Trophoblast cell (in vitro differentiated cells and primary cell): Measurements from ENCODE around the gene KIF6.

Experiments
- DNase-seq, 2 donors: peaks; one replicate each; pipeline ENCODE4 v3.0.0-alpha.2; 2016
- H2AFZ ChIP-seq: 2 replicates; pipeline ENCODE4 v1.6.1; 2013; ENCODE audit warnings: low read length, moderate library complexity, mild to moderate bottlenecking; ENCODE audit not compliant: insufficient read depth, poor library complexity
- H2AK5ac ChIP-seq: 2 replicates; pipeline ENCODE4 v1.6.1; 2013; ENCODE audit warnings: mild to moderate bottlenecking, low read length
- H2BK120ac ChIP-seq: 2 replicates; pipeline ENCODE4 v1.6.1; 2013; ENCODE audit warnings: low read length, mild to moderate bottlenecking, moderate library complexity; ENCODE audit not compliant: insufficient read depth, poor library complexity
- H2BK12ac ChIP-seq: 2 replicates; pipeline ENCODE4 v1.6.1; 2013; ENCODE audit warnings: mild to moderate bottlenecking, low read length, moderate library complexity
- H2BK5ac ChIP-seq: 2 replicates; pipeline ENCODE4 v1.6.1; 2013; ENCODE audit warnings: low read length, low read depth, moderate library complexity, mild to moderate bottlenecking; ENCODE audit not compliant: poor library complexity
- H3K14ac ChIP-seq: 2 replicates; pipeline ENCODE4 v1.6.1; 2013; ENCODE audit warnings: mild to moderate bottlenecking, low read length
- H3K18ac ChIP-seq: 2 replicates; pipeline ENCODE4 v1.6.1; 2013; ENCODE audit warnings: mild to moderate bottlenecking, low read length
- H3K23ac ChIP-seq: 2 replicates; pipeline ENCODE4 v1.6.1; 2013; ENCODE audit warnings: low read length
- H3K27ac ChIP-seq: 2 replicates; pipeline ENCODE4 v1.5.1; 2013; ENCODE audit warnings: low read depth, mild to moderate bottlenecking, inconsistent platforms, low read length, moderate library complexity
- H3K27me3 ChIP-seq: 2 replicates; pipeline ENCODE4 v1.6.1; 2013; ENCODE audit warnings: inconsistent platforms, mild to moderate bottlenecking, low read length, moderate library complexity; ENCODE audit not compliant: insufficient read depth
- H3K36me3 ChIP-seq, 2 experiments: 1 replicate in 1 of 2; 2 replicates in 1 of 2; pipeline ENCODE4 v1.6.1; 2013; ENCODE audit warnings: low read length in 2 of 2, mild to moderate bottlenecking in 2 of 2, moderate library complexity in 1 of 2; ENCODE audit not compliant: insufficient read depth in 2 of 2, control insufficient read depth in 1 of 2
- H3K4ac ChIP-seq: 2 replicates; pipeline ENCODE4 v1.6.1; 2013; ENCODE audit warnings: low read depth, mild to moderate bottlenecking, low read length, moderate library complexity
- H3K4me1 ChIP-seq, 2 experiments: 1 replicate in 1 of 2; 2 replicates in 1 of 2; pipeline ENCODE4 v1.6.1; 2013; ENCODE audit warnings: low read length in 2 of 2, mild to moderate bottlenecking in 2 of 2, moderate library complexity in 1 of 2; ENCODE audit not compliant: insufficient read depth in 2 of 2, control insufficient read depth in 1 of 2
- H3K4me2 ChIP-seq: 2 replicates; pipeline ENCODE4 v1.6.1; 2013; ENCODE audit warnings: inconsistent platforms, mild to moderate bottlenecking, low read length, moderate library complexity
- H3K4me3 ChIP-seq: 2 replicates; pipeline ENCODE4 v1.5.1; 2013; ENCODE audit warnings: mild to moderate bottlenecking, low read depth, low read length, inconsistent platforms
- H3K79me1 ChIP-seq: one replicate; pipeline ENCODE4 v1.6.1; 2013; ENCODE audit warnings: low read length
- H3K79me2 ChIP-seq: 2 replicates; pipeline ENCODE4 v1.6.1; 2013; ENCODE audit warnings: low read length, mild to moderate bottlenecking; ENCODE audit not compliant: control insufficient read depth, insufficient read depth, poor library complexity
- H3K9ac ChIP-seq: 2 replicates; pipeline ENCODE4 v1.6.1; 2013; ENCODE audit warnings: mild to moderate bottlenecking, low read length
- H3K9me3 ChIP-seq: 2 replicates; pipeline ENCODE4 v1.6.1; 2013; ENCODE audit warnings: low read depth, mild to moderate bottlenecking, control low read depth, inconsistent platforms, low read length; ENCODE audit not compliant: insufficient read depth
- H4K12ac ChIP-seq: 2 replicates; pipeline ENCODE4 v1.6.1; 2013; ENCODE audit warnings: low read depth, mild to moderate bottlenecking, low read length, moderate library complexity
- H4K8ac ChIP-seq: 2 replicates; pipeline ENCODE4 v1.6.1; 2013; ENCODE audit warnings: low read depth, mild to moderate bottlenecking, low read length, moderate library complexity
- H4K91ac ChIP-seq: one replicate; pipeline ENCODE4 v1.6.1; 2013; ENCODE audit warnings: low read depth, mild to moderate bottlenecking, low read length, moderate library complexity
- WGBS: extraction: QIAGEN DNeasy Blood & Tissue Kit; methylation state at CpG from one replicate; pipeline ENCODE4 v1.1.7; 2013; ENCODE audit warnings: missing lambda C conversion rate; ENCODE audit not compliant: insufficient read length, insufficient coverage; ENCODE audit errors: extremely low coverage; 5-methylcytosine and 5-hydroxymethylcytosine counted together

Gene KIF6

DNA sequence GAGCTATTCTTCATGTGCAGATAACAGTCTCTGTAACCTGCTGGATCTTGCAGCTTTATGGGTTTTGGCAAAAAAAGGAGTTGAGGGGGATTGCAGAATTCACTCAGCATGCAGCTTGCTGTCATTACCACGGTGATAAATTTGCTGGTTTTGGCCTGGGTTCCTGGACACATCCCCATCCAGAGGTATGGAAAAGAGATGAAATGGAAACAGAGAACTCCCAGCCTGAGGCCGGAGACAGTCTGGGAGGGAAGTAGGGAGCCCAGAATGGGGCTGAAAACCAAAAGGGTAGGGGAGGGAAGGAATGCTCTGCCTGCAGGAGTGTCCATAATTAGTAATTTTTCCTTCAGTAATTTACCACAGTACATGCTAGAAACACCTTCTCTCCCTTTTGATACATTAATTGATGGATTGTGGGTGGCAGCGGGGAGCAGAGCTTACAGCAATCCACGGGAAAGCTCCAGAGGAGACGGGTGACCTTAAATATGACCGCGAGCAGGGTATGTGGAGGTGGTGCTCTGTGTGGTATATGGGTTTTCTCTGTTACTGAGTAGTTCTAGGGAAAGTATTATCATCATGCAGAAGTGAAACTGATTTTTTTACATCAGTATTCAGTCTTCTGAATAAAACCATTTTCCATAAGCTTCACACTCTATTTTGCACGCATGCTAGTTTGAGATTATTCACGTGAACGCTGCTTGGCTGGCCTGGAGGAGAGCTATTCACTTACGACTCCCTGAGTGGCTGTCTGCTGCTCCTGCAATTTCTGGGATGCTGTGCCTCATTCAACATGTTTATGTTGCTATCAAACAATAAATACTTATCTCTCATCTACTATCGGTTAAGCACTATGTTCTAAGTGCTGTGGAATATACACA, 336.4 kb downstream of the KIF6 start:
- Histone ChIP-seq H3K79me2 (no peaks in the 10 kb centered on the region), H3K9me3 (peaks cover 2% of the 10 kb centered on the region), H4K8ac (no peak overlapping the region), H2BK120ac (no peak overlapping the region), H4K12ac (no peak overlapping the region), H3K18ac (no peak overlapping the region), H4K91ac (no peak overlapping the region), H2BK12ac (no peak overlapping the region), H2BK5ac (no peak overlapping the region), H3K79me1 (no peaks in the 10 kb centered on the region), H3K4me3 (no peak overlapping the region), H3K9ac (no peak overlapping the region), H3K36me3 (no peaks in the 10 kb centered on the region), H3K23ac (no peak overlapping the region), H2AK5ac (no peak overlapping the region), H3K14ac (no peak overlapping the region), H3K4me1 (no peaks in the 10 kb centered on the region), H3K27ac (no peak overlapping the region), H3K4me2 (no peak overlapping the region), H2AFZ (no peak overlapping the region), H3K27me3 (no peaks in the 10 kb centered on the region), H3K4ac (no peak overlapping the region)
- WGBS = no CpG with 5 or more reads among the region's 12 CpGs
- no peak for DNase-seq

DNA sequence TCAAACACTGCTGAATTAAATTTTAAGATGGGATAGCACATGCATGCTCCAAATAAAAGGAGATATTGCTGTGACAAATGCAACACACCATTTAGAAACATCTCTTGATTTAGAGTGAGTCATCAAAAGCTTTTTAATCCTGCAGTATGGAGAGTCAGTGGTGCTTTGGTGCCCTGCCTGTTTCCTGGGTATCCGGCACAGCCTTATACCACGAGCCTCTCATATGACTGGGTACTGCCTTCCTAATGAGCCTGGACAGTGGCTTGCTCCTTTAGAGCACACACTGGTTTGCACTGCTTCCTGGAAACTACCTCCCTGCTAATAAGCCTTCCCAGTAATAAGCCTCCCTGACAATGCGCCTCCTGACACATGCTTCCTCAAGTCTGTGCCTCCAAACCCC, 337.4 kb downstream of the KIF6 start:
- H2BK12ac ChIP-seq = no peak overlapping the region
- WGBS = no CpG with 5 or more reads among the region's 3 CpGs
- no peak overlapping the region for H3K14ac ChIP-seq
- no peaks in the 10 kb centered on the region for H3K36me3 ChIP-seq
- peak overlapping the region; percentile 40 for H3K23ac ChIP-seq
- H2AFZ ChIP-seq = no peak overlapping the region
- no peak overlapping the region for H3K4me3 ChIP-seq
- no peak overlapping the region for H2BK5ac ChIP-seq
- H2BK120ac ChIP-seq = no peak overlapping the region
- no peak overlapping the region for H3K4me2 ChIP-seq
- DNase-seq = no peak
- H3K9ac ChIP-seq = no peak overlapping the region
- H3K79me2 ChIP-seq = no peaks in the 10 kb centered on the region
- H4K8ac ChIP-seq = no peak overlapping the region
- H4K12ac ChIP-seq = no peak overlapping the region
- no peak overlapping the region for H2AK5ac ChIP-seq
- H3K18ac ChIP-seq = no peak overlapping the region
- H3K27ac ChIP-seq = no peak overlapping the region
- no peak overlapping the region for H4K91ac ChIP-seq
- H3K9me3 ChIP-seq = peaks cover 2% of the 10 kb centered on the region
- H3K4me1 ChIP-seq = no peaks in the 10 kb centered on the region
- H3K79me1 ChIP-seq = no peaks in the 10 kb centered on the region
- no peak overlapping the region for H3K4ac ChIP-seq
- no peaks in the 10 kb centered on the region for H3K27me3 ChIP-seq

DNA sequence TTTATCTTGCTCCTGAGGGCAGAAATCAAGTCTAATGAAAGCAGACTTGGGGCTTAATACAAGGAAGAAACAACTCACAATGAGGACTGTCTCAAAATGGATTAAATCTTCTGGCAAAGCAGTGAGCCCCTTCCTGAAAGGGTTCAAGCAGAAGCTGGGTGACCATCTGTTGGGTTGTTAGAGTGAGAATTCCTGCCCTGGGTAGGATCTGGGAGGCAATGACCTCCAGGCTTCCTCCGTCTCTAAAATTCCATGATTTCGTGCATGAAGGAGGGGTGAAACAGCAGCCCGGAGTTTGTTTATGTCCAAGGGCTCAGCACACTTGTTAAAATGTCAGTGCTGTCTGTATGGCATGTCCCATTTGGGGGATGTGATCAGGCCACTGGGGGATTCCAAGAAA, 338.7 kb downstream of the KIF6 start:
- no peak overlapping the region for H4K8ac ChIP-seq
- no peaks in the 10 kb centered on the region for H3K4me1 ChIP-seq
- no peak overlapping the region for H3K18ac ChIP-seq
- no CpG with 5 or more reads among the region's 3 CpGs for WGBS
- H3K14ac ChIP-seq = no peak overlapping the region
- no peaks in the 10 kb centered on the region for H3K36me3 ChIP-seq
- H2AK5ac ChIP-seq = no peak overlapping the region
- H3K79me2 ChIP-seq = no peaks in the 10 kb centered on the region
- no peak overlapping the region for H3K4me2 ChIP-seq
- no peak overlapping the region for H3K4ac ChIP-seq
- no peak overlapping the region for H2AFZ ChIP-seq
- H2BK12ac ChIP-seq = no peak overlapping the region
- H2BK5ac ChIP-seq = no peak overlapping the region
- peaks cover 2% of the 10 kb centered on the region for H3K9me3 ChIP-seq
- no peaks in the 10 kb centered on the region for H3K79me1 ChIP-seq
- H3K27ac ChIP-seq = no peak overlapping the region
- no peak overlapping the region for H3K23ac ChIP-seq
- H3K27me3 ChIP-seq = no peaks in the 10 kb centered on the region
- H3K4me3 ChIP-seq = no peak overlapping the region
- H3K9ac ChIP-seq = no peak overlapping the region
- no peak overlapping the region for H4K91ac ChIP-seq
- DNase-seq = no peak
- H4K12ac ChIP-seq = no peak overlapping the region
- no peak overlapping the region for H2BK120ac ChIP-seq

DNA sequence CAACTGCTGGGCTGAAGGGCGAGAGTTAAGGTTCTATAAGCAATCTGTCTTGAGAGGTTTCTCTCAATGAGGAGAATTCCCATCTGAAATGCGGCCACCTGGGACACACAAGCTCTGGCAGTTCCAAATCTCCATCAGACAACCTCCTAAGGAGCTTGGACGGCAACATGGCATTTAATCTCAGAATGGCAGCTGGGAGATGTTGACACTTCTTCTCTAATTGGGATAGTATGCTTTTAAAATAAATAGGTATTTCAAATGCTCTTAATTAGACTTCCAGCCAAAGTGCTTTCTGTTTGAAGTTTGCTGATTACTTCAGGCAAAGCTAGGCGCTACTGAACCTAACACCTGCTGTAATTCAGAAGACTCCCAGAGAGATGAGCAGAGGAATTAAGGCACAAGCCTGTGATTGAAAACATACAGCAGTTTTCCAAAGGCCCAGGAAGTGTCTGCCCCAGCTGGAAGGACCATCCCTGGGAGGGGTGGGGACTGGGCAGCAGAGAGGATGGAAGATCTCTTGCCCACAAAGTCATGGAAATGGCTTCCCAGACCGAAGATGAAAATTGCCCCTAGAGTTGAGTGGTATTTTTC, 343.6 kb downstream of the KIF6 start:
- H3K18ac ChIP-seq = no peak overlapping the region
- no peak overlapping the region for H3K14ac ChIP-seq
- H2AFZ ChIP-seq = no peak overlapping the region
- WGBS = no CpG with 5 or more reads among the region's 5 CpGs
- no peak overlapping the region for H2AK5ac ChIP-seq
- no peaks in the 10 kb centered on the region for H3K36me3 ChIP-seq
- no peak overlapping the region for H2BK120ac ChIP-seq
- no peaks in the 10 kb centered on the region for H3K27me3 ChIP-seq
- H3K4me3 ChIP-seq = no peak overlapping the region
- H2BK12ac ChIP-seq = no peak overlapping the region
- no peaks in the 10 kb centered on the region for H3K79me2 ChIP-seq
- DNase-seq = no peak
- H3K9me3 ChIP-seq = no peaks in the 10 kb centered on the region
- no peak overlapping the region for H3K4ac ChIP-seq
- no peaks in the 10 kb centered on the region for H3K4me1 ChIP-seq
- no peaks in the 10 kb centered on the region for H3K79me1 ChIP-seq
- H3K27ac ChIP-seq = no peak overlapping the region
- H4K12ac ChIP-seq = no peak overlapping the region
- no peak overlapping the region for H3K23ac ChIP-seq
- H3K4me2 ChIP-seq = no peak overlapping the region
- no peak overlapping the region for H4K91ac ChIP-seq
- H2BK5ac ChIP-seq = no peak overlapping the region
- H4K8ac ChIP-seq = no peak overlapping the region
- H3K9ac ChIP-seq = no peak overlapping the region
